ENCODE results near the gene CDYL.

GRCh38 chr6:4909063-4909706, 133.0 kb downstream of the CDYL start:
- no peak for TF ChIP-seq CTCF (IDR thresholded peaks at IDR 0.05)
- TF ChIP-seq EP300 (IDR thresholded peaks at IDR 0.05), result no peak

Data from ovary (tissue), 3 donors.